HepG2 (cell line): ENCODE data around the gene MYADML2. TPM values are rescaled to one million over a fixed set of nuclear protein-coding genes. Genes with fewer than 3 reads are reported as not detected.

ENCODE experiments used
- BHLHE40 ChIP-seq: IDR thresholded peaks from 2 replicates; pipeline ENCODE4 v1.6.1; 2011; ENCODE audit warnings: low read length, improper control_type of control experiment
- FOXM1 ChIP-seq: sonication (generic); formaldehyde crosslinking; IDR thresholded peaks from 2 replicates; pipeline ENCODE4 v1.5.0; 2020; ENCODE audit warnings: missing genetic modification reagents
- GMEB2 ChIP-seq: IDR thresholded peaks from 2 replicates; pipeline ENCODE4 v1.6.1; 2016; ENCODE audit warnings: missing biosample characterization, missing genetic modification reagents, low read depth
- HDAC2 ChIP-seq: sonication (generic); formaldehyde crosslinking; IDR thresholded peaks from 2 replicates; pipeline ENCODE4 v1.4.0; 2020; ENCODE audit warnings: missing genetic modification reagents
- HIVEP1 ChIP-seq: sonication (generic); formaldehyde crosslinking; IDR thresholded peaks from 2 replicates; pipeline ENCODE4 v1.4.0; 2020; ENCODE audit warnings: mild to moderate bottlenecking, missing genetic modification reagents
- IRF1 ChIP-seq: sonication (generic); formaldehyde crosslinking; IDR thresholded peaks from 2 replicates; pipeline ENCODE4 v1.4.0; 2020; ENCODE audit warnings: low read depth, mild to moderate bottlenecking, missing genetic modification reagents
- KLF11 ChIP-seq: IDR thresholded peaks from 2 replicates; pipeline ENCODE4 v1.6.1; 2016; ENCODE audit warnings: missing compliant biosample characterization
- KLF6 ChIP-seq: IDR thresholded peaks from 2 replicates; pipeline ENCODE4 v1.8.0; 2016; ENCODE audit warnings: missing biosample characterization, missing genetic modification reagents
- KMT2B ChIP-seq: IDR thresholded peaks from 2 replicates; pipeline ENCODE4 v1.6.1; 2016; ENCODE audit warnings: missing genetic modification reagents, missing compliant biosample characterization
- NCOR1 ChIP-seq: fragments of 200-600 bp; sonication (generic); IDR thresholded peaks from 2 replicates; pipeline ENCODE4 v1.7.0; 2017; ENCODE audit warnings: antibody characterized with exemption, low read length, borderline replicate concordance
- PATZ1 ChIP-seq: sonication (generic); formaldehyde crosslinking; IDR thresholded peaks from 2 replicates; pipeline ENCODE4 v1.4.0; 2020; ENCODE audit warnings: missing genetic modification reagents
- POLR2A ChIP-seq, 2 experiments: IDR thresholded peaks; 2 replicates each; pipeline ENCODE4 v1.6.1; 2011; ENCODE audit warnings: low read depth in 2 of 2, low read length in 2 of 2, mild to moderate bottlenecking in 1 of 2, moderate library complexity in 1 of 2; ENCODE audit not compliant: insufficient read depth in 1 of 2
- RBAK ChIP-seq: sonication (generic); formaldehyde crosslinking; IDR thresholded peaks from 2 replicates; pipeline ENCODE4 v1.5.1; 2020; ENCODE audit warnings: mild to moderate bottlenecking, missing genetic modification reagents
- RNF2 ChIP-seq: fragments of 450-650 bp; conservative IDR thresholded peaks from 2 replicates; pipeline ENCODE4 v1.6.1; 2016; ENCODE audit warnings: low read depth
- SIN3B ChIP-seq: fragments of 150-350 bp; IDR thresholded peaks from 2 replicates; pipeline ENCODE4 v1.6.1; 2014; ENCODE audit warnings: low read length
- SMYD3 ChIP-seq: sonication (generic); formaldehyde crosslinking; IDR thresholded peaks from 2 replicates; pipeline ENCODE4 v1.8.1; 2023; ENCODE audit warnings: mild to moderate bottlenecking, missing genetic modification reagents
- TFAP4 ChIP-seq: sonication (generic); IDR thresholded peaks from 2 replicates; pipeline ENCODE4 v1.6.1; 2016; ENCODE audit warnings: low read depth, borderline replicate concordance
- ZBTB33 ChIP-seq: sonication (generic); formaldehyde crosslinking; IDR thresholded peaks from 2 replicates; pipeline ENCODE4 v1.4.0; 2020; ENCODE audit warnings: missing genetic modification reagents
- ZFP82 ChIP-seq: sonication (generic); formaldehyde crosslinking; IDR thresholded peaks from 2 replicates; pipeline ENCODE4 v1.5.1; 2020; ENCODE audit warnings: mild to moderate bottlenecking, missing genetic modification reagents, borderline replicate concordance
- ZMYM2 ChIP-seq: sonication (generic); formaldehyde crosslinking; IDR thresholded peaks from 2 replicates; pipeline ENCODE4 v1.8.0; 2022; ENCODE audit warnings: mild to moderate bottlenecking, missing genetic modification reagents
- ZNF124 ChIP-seq: sonication (generic); formaldehyde crosslinking; IDR thresholded peaks from 2 replicates; pipeline ENCODE4 v1.4.0; 2020; ENCODE audit warnings: missing genetic modification reagents
- ZNF225 ChIP-seq: sonication (generic); formaldehyde crosslinking; IDR thresholded peaks from 2 replicates; pipeline ENCODE4 v1.4.0; 2020; ENCODE audit warnings: mild to moderate bottlenecking, missing genetic modification reagents
- ZNF274 ChIP-seq: sonication (generic); formaldehyde crosslinking; IDR thresholded peaks from 2 replicates; pipeline ENCODE4 v1.5.1; 2020; ENCODE audit warnings: mild to moderate bottlenecking, missing genetic modification reagents
- ZNF770 ChIP-seq: sonication (generic); formaldehyde crosslinking; IDR thresholded peaks from 2 replicates; pipeline ENCODE4 v1.5.0; 2020; ENCODE audit warnings: mild to moderate bottlenecking, missing genetic modification reagents
- ZNF780A ChIP-seq: sonication (generic); formaldehyde crosslinking; IDR thresholded peaks from 2 replicates; pipeline ENCODE4 v1.8.0; 2022; ENCODE audit warnings: mild to moderate bottlenecking, missing genetic modification reagents, moderate library complexity
- polyA plus RNA-seq, 8 experiments: library from polyadenylated mRNA; depleted of rRNA in 3 of 8; stranded (reverse) in 7 of 8; unstranded in 1 of 8; fragments of >200 nt; fragmentation: Illumina TruSeq in 4 of 8; extraction: Trizol in 4 of 8; gene quantifications; 2 replicates each; pipeline versions ENCODE4 v1.2.1 to v1.2.3, GENCODE V29; 2011 to 2016; ENCODE audit warnings: low read depth in 4 of 8, missing spikeins in 1 of 8, mixed read lengths in 1 of 8; ENCODE audit not compliant: insufficient read depth in 1 of 8
- total RNA-seq, 5 experiments: library from RNA; depleted of rRNA; stranded (reverse); fragments of >200 nt; fragmentation: Illumina TruSeq; extraction: Trizol; gene quantifications; 2 replicates each; pipeline ENCODE4 v1.2.3, GENCODE V29; 2016; ENCODE audit warnings: low read depth in 1 of 5

MYADML2 gene
- total and polyA plus RNA-seq, 2 of the 13 experiments (the other 11 are each of a cell fraction or from before 2014, with no cell fraction given), result not detected

GRCh38 chr17:81967244-81967532 is 20.2 kb upstream of the MYADML2 start (continued):
- TF ChIP-seq ZNF770 (CRISPR knock-in tag) (no peak), ZFP82 (CRISPR knock-in tag) (no peak), ZBTB33 (CRISPR knock-in tag) (no peak), SIN3B (no peak), HDAC2 (no peak), GMEB2 (CRISPR knock-in tag) (no peak), ZMYM2 (CRISPR knock-in tag) (no peak), ZNF225 (CRISPR knock-in tag) (no peak), SMYD3 (CRISPR knock-in tag) (peak; percentile 7; the same call in 1 of the 2 replicates), ZNF124 (CRISPR knock-in tag) (no peak), KLF11 (CRISPR knock-in tag) (no peak), HIVEP1 (CRISPR knock-in tag) (0 out of 2 replicates have a peak, but pooled peaks have one; percentile 5), ZNF780A (CRISPR knock-in tag) (no peak), ZNF274 (CRISPR knock-in tag) (no peak), TFAP4 (no peak), POLR2A (IDR thresholded peaks at IDR 0.05; ENCODE audit: insufficient read depth in 1 of 2, low read depth in 2 of 2, low read length in 2 of 2) (no peak), KLF6 (CRISPR knock-in tag) (no peak), PATZ1 (CRISPR knock-in tag) (no peak), FOXM1 (CRISPR knock-in tag) (no peak), RBAK (CRISPR knock-in tag) (no peak), IRF1 (no peak), NCOR1 (no peak), KMT2B (CRISPR knock-in tag) (no peak), BHLHE40 (no peak), RNF2 (no peak)
